GM19351 (cell line): ENCODE data around the gene CDHR5.
"Not testable (repeated sequence)": the region's sequence is repeated elsewhere in the genome, so short reads cannot be mapped to it uniquely, and the experiment has no call there.

Experiments used
- ATAC-seq: cut with Tn5 transposase; IDR thresholded peaks from one replicate; pipeline ENCODE4 v1.9.1; 2021; ENCODE audit warnings: mild to moderate bottlenecking, moderate library complexity; ENCODE audit not compliant: unreplicated experiment

The CDHR5 gene, protein sequence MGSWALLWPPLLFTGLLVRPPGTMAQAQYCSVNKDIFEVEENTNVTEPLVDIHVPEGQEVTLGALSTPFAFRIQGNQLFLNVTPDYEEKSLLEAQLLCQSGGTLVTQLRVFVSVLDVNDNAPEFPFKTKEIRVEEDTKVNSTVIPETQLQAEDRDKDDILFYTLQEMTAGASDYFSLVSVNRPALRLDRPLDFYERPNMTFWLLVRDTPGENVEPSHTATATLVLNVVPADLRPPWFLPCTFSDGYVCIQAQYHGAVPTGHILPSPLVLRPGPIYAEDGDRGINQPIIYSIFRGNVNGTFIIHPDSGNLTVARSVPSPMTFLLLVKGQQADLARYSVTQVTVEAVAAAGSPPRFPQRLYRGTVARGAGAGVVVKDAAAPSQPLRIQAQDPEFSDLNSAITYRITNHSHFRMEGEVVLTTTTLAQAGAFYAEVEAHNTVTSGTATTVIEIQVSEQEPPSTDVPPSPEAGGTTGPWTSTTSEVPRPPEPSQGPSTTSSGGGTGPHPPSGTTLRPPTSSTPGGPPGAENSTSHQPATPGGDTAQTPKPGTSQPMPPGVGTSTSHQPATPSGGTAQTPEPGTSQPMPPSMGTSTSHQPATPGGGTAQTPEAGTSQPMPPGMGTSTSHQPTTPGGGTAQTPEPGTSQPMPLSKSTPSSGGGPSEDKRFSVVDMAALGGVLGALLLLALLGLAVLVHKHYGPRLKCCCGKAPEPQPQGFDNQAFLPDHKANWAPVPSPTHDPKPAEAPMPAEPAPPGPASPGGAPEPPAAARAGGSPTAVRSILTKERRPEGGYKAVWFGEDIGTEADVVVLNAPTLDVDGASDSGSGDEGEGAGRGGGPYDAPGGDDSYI

DNA sequence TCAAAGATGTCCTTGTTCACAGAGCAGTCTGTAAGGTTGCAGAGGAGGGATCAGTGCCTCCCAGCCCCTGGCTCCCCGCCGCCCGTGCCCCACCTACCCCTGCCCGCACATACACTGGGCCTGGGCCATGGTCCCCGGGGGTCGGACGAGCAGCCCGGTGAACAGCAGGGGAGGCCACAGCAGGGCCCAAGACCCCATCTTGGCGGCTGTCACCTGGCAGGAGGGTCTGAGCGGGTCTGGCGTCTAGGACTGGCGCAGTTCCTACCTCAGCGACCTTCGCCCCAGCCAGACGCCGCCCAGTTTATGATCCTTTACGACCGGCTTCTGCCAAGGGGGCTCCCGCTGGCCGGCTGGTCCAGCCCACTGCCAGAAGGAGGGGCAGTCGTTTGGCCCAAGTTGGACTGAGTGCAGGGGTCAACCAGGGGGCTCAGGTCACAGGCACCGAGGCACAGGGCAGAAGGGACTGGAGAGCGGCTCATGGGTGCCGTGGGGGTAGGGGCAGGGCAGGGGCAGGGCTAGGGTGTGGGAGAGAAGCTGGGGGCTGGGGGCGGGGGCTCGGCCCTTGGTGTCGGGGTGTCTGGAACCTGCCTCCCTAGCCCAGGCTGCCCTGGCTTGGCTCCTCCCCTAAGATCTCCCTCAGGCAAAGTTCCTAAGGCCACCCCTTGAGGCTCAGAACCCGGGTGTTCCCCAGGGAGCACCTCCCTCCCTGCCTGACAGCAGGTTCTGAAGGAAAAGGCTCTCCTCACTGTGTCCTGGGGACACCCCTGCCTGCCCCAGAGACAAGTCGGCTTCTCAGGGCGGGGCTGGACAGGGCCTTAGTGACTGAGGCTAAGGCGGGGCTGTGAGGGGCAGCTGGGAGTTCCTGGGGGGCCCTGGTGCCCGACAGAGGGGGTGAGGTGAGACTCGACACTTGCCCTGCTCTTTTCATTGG lies at the start of gene CDHR5:
Gene CDHR5 (minus strand): TSS at position 251 of the 931 bp plus-strand sequence. CDS start 53 bp downstream, at position 198.
- no peak for ATAC-seq

DNA sequence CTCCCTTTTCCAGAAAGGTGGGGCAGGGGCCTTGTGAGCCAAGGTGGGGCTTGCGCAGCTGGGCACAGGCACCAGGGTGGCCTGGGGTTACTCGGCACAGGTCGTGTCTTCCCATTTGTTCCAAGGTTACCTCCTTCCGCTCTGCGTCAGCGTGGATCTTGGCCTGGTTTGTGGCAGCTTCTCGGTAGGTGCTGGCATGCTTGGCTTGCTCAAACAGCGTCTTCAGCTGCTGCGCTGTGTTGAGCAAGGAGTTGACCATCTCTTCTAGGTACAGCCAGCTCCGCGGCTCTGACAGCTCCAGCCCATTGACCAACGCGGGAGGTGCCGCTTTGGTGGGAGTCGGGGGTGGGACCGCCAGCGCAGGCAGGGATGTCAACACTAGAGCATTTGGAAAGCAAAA lies 49.7 kb upstream of the CDHR5 start:
- ATAC-seq = no peak

DNA sequence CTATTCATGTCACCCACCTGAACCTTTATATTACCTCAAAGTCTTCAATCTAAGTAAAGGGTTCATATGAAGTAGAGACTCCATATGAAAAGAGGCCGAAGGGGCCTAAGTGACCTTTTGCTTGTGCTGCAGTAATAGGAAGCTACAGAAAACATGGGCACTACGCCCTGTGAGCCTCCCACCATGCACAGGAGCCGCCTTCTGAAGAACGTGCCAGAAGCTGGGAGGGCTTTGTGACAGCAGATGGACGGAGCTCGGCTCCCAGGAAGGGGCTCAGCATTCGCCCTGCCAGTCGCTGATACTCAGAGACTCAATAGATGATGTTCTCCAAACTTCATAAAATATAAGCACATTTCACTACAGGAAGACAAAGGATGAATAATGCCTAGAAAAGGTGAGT lies 49.1 kb upstream of the CDHR5 start:
- no peak for ATAC-seq

DNA sequence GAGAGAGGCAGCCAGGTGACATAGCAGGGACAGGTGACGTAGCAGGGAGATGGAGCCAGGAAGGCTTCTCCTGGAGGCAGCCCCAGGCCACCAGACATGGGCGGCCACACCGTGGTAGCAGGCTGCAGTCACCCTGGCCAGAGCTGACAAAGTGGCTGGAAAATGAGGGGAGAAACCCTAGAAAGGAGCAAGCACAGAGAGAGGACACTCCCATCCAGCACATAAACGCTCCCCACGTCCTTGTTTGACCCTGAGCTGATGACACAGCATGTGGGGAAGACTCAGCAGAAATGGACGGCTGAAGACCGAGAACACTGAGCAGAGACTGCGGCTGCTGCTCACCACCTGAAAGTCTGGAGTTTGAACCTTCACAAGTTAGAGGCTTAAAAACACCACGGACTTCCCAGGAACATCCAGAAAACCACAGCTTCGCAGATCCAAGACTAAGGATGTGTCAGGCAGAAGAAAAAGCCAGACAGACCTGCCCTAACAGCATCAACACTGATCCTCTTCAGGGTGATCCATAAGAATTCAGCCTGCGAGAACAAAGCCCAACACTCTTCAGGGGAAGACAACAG lies 41.0 kb upstream of the CDHR5 start:
- no peak for ATAC-seq

DNA sequence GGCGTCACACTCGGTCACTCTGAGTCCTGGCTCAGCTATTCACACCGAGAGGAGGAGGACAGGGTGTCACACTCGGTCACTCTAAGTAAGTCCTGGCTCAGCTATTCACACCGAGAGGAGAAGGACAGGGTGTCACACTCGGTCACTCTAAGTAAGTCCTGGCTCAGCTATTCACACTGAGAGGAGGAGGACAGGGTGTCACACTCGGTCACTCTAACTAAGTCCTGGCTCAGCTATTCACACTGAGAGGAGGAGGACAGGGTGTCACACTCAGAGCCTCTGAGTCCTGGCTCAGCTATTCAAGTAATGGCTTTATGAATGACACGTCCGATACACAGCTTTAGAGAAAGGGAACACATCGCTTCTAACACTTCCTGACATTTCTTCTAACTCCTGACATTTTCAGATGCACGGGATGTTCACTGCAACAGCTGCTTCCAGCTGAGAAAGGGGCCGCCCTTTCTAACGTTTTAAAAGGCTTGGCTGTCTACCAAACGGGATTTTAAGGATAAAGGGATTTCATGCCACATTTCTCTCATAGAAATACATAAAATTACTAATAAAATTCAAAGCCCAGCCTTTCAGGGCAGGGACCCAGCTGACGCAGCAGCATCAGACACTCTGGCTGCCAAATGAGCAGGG lies 40.4 kb upstream of the CDHR5 start:
- ATAC-seq = no peak

DNA sequence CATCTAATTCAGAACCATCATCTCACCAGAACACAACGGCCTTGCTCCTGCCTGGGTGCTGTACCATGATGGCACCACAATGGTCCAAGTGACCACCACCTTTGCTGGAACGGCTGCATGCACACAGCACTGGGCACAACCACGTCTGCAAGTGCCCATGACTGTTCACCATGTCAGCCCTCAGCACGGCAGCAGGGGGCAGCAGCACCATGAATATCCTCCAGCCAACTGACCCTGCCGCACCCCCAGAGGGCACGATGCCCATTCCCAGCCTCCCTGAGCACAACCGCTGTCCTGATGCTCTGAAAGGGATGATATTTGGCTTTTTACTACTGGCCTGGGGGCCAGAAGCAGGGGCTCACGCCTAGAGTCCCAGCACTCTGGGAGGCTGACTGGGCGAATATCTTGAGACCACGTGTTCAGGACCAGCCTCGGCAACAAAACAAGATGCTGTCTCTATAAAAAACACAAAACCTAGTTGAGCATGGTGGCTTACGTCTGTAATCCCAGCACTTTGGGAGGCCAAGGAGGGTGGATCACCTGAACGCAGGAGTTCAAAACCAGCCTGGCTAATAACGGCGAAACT lies 38.0 kb upstream of the CDHR5 start:
- ATAC-seq = no peak

DNA sequence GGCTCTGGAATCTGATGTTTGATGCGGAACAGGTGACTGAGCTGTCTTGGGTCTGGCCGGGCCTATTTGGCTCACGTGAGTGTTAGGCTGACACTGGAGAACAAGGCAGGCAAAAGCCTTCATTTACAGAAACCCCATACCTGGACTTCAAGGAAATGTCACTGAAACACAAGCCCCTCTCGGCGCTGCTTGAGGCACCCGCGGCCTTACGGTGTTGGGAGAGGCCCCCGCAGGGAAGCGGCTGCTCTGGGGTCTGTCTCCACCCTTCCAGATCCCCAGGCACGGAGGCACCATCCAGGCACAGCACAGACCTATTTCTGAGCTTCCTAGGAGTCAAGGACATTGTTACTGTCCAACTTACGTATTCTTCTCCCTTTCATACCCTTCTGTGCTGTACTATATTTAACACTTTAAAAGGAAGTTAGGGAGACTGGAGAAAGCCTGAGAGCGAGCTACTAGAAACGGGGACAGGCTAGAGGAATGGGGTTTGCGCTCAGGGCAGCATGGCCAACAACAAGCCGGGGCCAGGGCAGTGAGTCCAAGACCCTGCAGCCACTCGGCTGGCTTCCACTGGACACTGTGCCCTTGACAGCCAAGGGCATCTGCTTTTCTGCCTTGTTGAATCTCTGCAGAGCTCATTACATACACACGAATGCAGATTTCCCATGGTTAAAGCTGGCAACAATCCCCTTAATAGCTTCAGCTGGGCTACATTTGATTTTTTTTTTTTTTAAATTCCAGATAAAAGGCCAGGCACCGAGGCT lies 36.1 kb upstream of the CDHR5 start:
- no peak for ATAC-seq

DNA sequence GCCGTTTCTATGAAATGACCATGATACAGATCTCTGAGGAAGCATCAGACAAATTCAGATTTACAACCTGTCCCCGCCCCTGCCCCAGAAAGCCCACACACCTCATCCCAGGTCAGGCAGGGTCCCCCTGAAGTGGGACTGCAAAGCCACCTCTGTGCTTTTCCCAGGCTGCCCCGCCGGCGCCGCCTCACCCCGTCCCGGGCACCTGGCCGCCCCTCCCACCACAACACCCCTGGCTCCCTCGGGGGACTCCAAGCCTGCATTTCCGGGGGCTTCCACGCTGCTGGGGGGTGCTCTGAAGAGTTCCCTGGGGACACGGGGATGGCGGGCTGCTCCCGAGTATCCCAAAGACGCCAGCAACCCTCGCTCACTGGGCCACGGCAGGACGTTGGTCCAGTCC lies 35.5 kb upstream of the CDHR5 start:
- ATAC-seq = no peak

DNA sequence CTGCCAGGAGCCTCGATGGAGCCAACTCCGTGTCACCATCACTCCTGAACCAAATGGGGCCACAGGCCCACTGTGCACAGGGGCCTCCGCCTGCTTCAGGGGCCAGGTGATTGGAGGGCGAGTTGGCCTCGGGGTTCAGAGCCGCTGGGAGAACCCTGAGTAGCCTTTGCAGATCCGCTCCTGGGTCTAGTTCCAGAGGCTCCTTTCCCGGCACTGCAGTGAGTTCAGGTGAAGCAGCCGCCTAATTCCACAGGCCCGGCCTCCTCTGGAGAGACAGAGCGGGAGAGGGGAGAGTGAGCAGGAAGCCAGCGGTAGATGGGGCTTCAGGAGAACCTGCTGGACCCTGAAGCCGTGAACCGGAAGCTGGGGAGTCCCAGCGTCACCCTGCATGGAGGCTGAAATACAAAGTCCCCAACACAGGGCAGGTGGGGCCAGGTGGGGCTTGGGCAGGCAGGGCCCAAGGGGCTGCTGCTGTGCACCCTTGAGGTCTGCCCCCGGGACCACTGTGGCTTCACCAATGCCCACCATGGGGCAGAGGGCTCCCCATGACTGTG lies 34.9 kb upstream of the CDHR5 start:
- no peak for ATAC-seq

DNA sequence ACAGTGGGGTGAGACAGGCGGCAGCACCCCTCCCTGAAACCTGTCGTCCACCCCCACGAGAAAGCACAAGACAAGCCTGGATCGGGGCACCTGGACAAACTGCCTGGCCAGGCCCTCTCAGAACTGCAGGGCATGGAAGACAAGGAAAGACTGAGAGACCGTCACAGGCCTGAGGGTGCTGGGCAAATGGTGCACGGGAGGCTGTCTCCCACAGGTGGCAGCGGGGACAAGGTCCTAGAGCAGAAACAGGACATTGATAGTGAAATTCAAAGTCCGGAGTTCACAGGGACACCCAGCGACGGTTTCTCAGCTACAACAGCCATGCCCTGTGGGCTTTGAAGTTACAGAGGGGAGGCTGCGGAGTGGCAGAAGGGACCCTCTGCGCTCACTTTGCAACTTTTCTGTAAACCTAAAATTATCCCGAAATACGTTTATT lies 33.0 kb upstream of the CDHR5 start:
- no peak for ATAC-seq

DNA sequence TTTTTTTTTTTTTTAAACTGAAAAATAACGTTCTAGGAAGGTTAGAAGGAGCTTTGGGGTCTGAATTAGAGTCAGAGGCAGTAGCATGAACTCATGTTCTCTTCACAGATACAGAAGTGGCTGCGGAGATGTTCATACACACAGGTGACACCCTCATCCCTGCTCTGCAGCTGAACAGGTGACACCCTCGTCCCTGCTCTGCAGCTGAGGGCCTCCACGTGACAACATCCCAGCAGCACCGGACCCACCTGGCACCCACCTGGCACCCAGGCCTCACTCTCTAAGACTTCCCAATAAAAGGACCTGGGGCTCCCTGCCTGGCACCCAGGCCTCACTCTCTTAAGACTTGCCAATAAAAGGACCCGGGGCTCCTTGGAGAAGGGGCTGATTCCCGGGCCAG lies 32.1 kb upstream of the CDHR5 start:
- ATAC-seq = no peak

DNA sequence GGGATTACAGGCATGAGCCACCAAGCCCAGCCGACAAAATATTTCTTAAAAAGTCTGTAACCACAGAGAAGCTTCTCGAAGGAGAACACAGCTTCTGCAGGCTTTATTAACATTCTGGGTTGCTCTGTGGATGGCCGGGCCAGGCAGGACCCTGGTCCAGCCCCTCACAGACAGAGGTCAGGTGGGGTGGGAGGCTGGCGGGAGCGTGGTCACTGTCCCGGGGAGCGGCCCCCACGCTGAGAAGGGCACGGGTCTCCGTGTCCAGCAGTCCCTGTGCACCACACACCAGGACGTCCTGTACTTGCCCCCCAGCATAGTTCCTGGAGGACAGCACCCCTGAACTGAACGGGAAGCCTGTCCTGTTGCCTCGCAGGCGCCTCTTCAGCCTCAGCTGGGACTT lies 31.7 kb upstream of the CDHR5 start:
- ATAC-seq = no peak

DNA sequence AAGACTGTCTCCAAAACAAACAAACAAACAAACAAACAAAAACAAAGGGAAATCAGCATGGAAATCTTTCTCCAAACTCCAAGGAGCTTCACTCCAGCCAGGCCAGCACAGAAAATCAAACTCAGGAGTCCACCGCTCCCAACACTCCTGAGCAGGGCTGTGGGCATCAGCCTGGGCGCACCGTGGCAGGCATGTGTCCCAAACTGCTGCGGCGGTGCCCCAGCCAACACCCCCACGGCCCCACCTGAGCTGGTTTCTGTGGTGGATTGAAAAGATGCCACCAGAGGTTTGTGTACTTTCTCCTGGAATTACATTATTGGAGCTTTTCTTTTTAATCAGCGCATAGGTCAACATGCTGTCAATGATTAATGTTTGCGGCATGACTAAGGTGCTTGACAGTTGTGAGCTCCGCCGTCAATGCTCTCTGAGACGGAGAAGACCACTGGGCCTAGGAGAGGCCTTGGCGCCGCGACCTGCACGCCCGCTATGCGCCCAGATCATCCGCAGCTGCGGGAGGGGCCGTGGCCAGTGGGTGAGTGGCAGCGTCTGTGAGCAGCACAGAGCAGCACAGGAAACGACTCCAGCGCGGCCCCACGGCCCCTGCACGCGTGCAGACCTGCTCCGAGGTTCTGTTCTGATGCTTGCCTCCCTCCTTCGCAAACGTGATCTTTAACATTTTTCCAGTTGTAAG lies 30.4 kb upstream of the CDHR5 start:
- ATAC-seq = no peak

DNA sequence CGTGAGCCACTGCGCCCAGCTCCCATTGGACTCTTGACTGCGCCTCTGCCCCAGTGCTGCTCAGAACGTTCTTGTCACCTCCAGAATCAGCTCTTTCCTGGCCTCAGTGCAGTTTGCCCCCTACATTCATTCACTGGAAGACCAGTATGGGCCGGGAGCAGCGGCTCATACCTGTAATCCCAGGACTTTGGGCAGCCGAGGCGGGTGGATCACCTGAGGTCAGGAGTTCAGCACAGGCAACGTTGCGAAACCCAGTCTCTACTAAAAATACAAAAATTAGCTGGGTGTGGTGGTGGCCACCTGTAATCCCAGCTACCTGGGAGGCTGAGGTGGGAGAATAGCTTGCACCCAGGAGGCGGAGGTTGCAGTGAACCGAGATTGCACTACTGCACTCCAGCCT lies 29.7 kb upstream of the CDHR5 start:
- ATAC-seq = not testable (repeated sequence)

DNA sequence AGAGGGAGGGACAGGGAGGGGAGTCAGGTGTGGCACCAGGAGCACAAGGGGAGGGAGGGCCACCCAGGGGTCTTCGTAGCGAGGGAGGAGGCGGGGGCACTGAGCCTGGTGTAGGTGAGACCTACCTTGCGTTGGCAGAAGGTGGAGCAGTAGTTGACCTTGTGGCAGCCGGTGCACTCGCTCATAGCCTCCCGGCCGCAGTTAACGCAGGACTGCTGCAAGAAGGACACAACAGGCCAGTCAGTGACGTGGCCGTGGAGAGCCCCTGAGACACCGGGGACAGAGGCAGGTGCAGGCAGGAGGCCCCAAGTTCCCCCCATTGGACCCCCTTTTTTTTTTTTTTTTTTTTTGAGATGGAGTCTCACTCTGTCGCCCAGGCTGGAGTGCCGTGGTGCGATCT lies 29.1 kb upstream of the CDHR5 start:
- ATAC-seq = no peak

DNA sequence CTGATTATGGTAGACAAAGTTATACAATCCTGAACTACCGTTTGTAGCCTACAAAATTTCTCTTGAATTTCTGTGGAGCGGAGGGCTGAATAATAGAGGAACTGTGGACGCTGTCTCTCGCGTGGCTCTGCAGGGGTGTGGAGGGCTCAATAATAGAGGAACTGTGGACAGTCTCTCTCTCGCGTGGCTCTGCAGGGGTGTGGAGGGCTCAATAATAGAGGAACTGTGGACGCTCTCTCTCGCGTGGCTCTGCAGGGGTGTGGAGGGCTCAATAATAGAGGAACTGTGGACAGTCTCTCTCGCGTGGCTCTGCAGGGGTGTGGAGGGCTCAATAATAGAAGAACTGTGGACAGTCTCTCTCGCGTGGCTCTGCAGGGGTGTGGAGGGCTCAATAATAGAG lies 28.4 kb upstream of the CDHR5 start:
- ATAC-seq = not testable (repeated sequence)

DNA sequence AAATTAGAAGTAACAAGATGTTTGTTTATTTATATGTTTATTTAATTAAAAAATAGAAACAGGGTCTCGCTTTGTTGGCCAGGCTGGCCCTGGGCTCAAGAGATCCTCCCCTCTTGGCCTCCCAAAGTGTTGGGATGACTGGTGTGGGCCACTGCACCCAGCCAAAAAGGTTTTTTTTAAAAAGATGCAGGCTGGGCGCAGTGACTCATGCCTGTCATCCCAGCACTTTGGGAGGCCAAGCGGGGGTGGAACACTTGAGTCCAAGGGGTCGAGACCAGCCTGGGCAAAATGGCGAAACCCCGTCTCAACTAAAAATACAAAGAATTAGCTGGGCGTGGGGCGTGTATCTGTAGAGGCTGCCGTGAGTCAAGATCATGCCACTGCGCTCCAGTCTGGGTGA lies 25.7 kb upstream of the CDHR5 start:
- ATAC-seq = no peak

DNA sequence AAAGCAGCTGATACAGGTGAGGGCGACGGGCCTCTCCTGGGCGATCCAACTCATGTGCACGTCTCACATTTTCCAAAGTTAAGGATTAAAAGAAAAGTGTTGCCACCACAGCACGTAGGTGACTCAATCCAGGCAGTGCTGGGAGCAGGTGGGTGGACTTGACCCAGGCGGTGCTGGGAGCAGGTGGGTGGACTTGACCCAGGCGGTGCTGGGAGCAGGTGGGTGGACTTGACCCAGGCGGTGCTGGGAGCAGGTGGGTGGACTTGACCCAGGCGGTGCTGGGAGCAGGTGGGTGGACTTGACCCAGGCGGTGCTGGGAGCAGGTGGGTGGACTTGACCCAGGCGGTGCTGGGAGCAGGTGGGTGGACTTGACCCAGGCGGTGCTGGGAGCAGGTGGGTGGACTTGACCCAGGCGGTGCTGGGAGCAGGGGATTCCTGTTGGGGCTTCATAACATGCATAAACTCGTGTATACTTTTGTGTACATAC lies 23.0 kb upstream of the CDHR5 start:
- ATAC-seq = not testable (repeated sequence)
